GM12874 (cell line): ENCODE data around the gene FAM81A.

Source experiments
- CTCF ChIP-seq: IDR thresholded peaks from 2 replicates; pipeline ENCODE4 v1.5.1; 2011; ENCODE audit warnings: low read depth, mild to moderate bottlenecking, control low read depth, low read length, moderate library complexity; ENCODE audit not compliant: insufficient read depth

FAM81A gene

GRCh38 chr15:59540654-59541053 lies 102.7 kb downstream of the FAM81A start:
- no peak for TF ChIP-seq CTCF

- no peak for TF ChIP-seq CTCF
These were observed 103.8 kb downstream of the FAM81A start for GRCh38 chr15:59541750-59542149.

GRCh38 chr15:59543721-59544547 lies 105.9 kb downstream of the FAM81A start:
- TF ChIP-seq CTCF = no peak

GRCh38 chr15:59545573-59545972 lies 107.6 kb downstream of the FAM81A start:
- no peak for TF ChIP-seq CTCF

GRCh38 chr15:59548501-59549226 lies 110.7 kb downstream of the FAM81A start:
- no peak for TF ChIP-seq CTCF

- no peak for TF ChIP-seq CTCF
These were observed 111.6 kb downstream of the FAM81A start for GRCh38 chr15:59549301-59550185.

GRCh38 chr15:59550530-59550929 lies 112.5 kb downstream of the FAM81A start:
- no peak for TF ChIP-seq CTCF
